Activated T-cell treated with anti-CD3 and anti-CD28 coated beads, Interleukin-2, amount 50 U/mL, for 4 hours (primary cell): ENCODE measurements around the gene ANKS3. TPM values are rescaled to one million over a fixed set of nuclear protein-coding genes. Genes with fewer than 3 reads are reported as not detected.

Source experiments
- ATAC-seq, 2 donors: fragments of 200-7000 bp; cut with Tn5 transposase; one replicate each; pipeline ENCODE4 v1.10.0; 2021
- DNase-seq: peaks from one replicate; pipeline ENCODE4 v3.0.0-alpha.2; 2020
- H3K27me3 Mint-ChIP-seq: one replicate; pipeline ENCODE4 v1.8.0; 2021; ENCODE audit warnings: low read depth, mixed read lengths
- H3K36me3 Mint-ChIP-seq: one replicate; pipeline ENCODE4 v1.8.0; 2022; ENCODE audit warnings: mixed read lengths; ENCODE audit not compliant: insufficient read depth
- H3K4me1 Mint-ChIP-seq: one replicate; pipeline ENCODE4 v1.8.0; 2021; ENCODE audit warnings: low read depth, mixed read lengths
- H3K4me3 Mint-ChIP-seq: one replicate; pipeline ENCODE4 v1.8.0; 2021; ENCODE audit warnings: mild to moderate bottlenecking, moderate library complexity, mixed read lengths
- H3K9me3 Mint-ChIP-seq: one replicate; pipeline ENCODE4 v1.8.0; 2021; ENCODE audit warnings: mixed read lengths
- total RNA-seq, 3 donors: library from RNA; stranded (reverse); gene quantifications; one replicate each; pipeline ENCODE4 v1.2.1, GENCODE V29; 2021

Gene ANKS3
- total RNA-seq, 3 donors from 2014 or later: 19.4 to 24.1 (median 21.8) TPM

- ATAC-seq (peak; percentile 57 to 66), DNase-seq (no peak)
- peaks cover 3% of the 10 kb centered on the region for H3K4me1 Mint-ChIP-seq
- H3K9me3 Mint-ChIP-seq: no peaks in the 10 kb centered on the region
- no peaks in the 10 kb centered on the region for H3K27me3 Mint-ChIP-seq
- H3K4me3 Mint-ChIP-seq: no peak overlapping the region
- H3K36me3 Mint-ChIP-seq: peaks cover 9% of the 10 kb centered on the region
Observed at GRCh38 chr16:4682616-4683254, 51.3 kb downstream of the ANKS3 start.

DNA sequence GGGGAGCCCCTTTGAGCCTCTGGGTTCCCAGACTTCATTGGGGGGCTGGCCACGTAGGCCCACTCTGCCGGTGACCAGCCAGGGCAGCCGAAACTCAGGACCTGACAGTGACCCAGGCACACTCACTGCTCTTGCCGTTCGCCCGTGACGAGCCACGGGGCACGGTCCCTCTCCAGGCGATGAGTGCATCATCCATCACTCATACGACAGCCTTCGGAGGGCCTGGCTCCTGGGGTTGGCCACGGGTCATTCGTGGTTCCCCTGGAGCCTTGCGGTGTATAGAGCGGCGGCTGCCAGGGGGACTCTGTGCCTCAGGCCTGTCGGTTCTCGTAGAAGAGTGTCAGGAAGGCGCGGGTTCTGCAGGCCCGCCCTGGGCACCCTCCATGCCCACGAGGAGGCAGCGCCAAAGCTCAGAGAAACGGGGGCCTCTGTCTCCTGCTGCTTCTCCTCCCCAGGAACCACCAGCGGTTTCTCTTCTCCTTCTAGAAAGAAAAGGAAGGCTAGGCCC lies 51.9 kb downstream of the ANKS3 start:
- Mint-ChIP-seq H3K4me1 (peaks cover 5% of the 10 kb centered on the region), H3K4me3 (no peak overlapping the region), H3K36me3 (peaks cover 9% of the 10 kb centered on the region), H3K27me3 (no peaks in the 10 kb centered on the region), H3K9me3 (no peaks in the 10 kb centered on the region)
- DNase-seq (no peak), ATAC-seq (no peak)

GRCh38 chr16:4681471-4682083 lies 52.5 kb downstream of the ANKS3 start:
- DNase-seq: no peak
- Mint-ChIP-seq H3K4me1 (peaks cover 10% of the 10 kb centered on the region), H3K27me3 (no peaks in the 10 kb centered on the region), H3K4me3 (no peak overlapping the region), H3K36me3 (peaks cover 9% of the 10 kb centered on the region), H3K9me3 (no peaks in the 10 kb centered on the region)
- no peak for ATAC-seq

DNA sequence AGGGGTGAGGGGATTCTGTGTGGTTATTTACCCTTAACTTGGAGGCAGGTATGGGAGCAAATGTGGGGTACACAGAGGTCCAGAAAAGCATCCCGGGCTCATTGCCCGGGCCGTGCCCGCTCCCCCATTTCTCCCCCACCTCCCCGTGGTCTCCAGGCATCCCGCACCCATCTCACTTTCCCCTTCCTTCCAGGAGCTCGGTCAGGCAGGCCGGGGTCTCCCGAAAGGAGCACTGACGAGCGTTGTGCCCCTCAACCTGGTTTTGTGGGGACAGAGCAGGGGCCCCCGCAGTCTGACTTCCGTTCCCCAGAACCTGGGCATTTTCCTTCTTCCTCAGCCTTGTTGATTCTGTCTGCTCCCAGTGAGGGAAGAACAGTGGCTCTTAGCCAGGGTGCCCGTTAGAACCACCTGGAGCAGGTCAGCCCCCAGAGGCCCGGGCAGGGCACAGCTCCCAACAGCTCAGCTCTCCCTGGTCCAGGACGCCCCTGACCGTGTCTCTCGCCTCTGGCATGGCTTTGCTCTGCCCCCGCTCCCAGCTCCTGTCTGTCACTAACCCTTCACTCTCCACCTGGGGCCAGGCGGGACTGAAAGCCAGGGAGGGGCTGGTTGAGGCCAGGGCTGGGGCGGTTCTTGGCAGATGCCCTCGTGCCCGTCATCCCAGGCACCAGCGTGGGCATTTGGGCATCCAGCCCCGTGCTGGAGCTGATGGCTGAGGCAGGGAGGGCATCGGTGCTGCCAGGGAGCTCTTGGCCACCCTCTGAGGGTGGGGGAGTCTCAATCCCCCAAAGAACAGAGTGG lies 53.2 kb downstream of the ANKS3 start:
- H3K4me3 Mint-ChIP-seq: no peak overlapping the region
- H3K9me3 Mint-ChIP-seq: no peaks in the 10 kb centered on the region
- H3K4me1 Mint-ChIP-seq: peaks cover 17% of the 10 kb centered on the region
- ATAC-seq (no peak), DNase-seq (no peak)
- no peaks in the 10 kb centered on the region for H3K27me3 Mint-ChIP-seq
- peaks cover 9% of the 10 kb centered on the region for H3K36me3 Mint-ChIP-seq

DNA sequence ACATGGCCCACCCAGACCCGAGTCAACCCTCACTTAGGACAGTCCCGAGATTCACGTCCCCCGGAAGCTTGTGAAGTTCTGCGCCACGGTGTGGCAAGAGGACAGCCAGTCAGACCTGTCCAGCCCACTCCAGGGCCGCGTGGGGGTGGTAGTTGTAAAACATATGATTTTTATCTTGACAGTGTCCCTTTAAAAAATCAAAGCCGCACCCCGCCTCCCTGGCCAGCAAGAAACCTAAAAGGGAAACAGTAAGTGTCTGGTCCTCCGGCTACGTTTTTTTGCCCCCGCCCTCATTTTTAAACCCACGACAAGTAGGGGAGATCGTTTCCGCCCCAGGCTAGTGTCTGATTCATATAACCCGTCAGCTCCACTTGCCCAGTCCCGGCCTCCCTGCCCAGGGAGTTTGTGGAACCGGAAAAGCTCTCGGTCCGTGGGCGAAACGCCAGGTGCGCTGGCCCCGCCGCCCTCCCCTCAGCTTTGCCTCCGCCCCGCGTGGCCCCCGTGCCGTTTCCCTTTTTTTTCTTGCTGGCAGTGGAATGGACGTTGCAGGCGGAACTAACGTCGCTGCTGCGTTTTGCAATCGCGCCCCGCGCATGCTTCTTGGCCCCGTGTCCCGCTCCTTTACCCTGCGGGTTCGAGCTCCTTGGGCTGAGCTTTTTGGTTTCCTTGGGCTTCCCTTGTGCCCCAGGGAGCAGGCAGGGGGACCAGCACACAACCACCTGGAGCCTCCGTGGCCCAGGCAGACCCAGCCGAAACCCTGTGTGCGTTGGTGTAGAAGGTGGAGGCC lies 54.0 kb downstream of the ANKS3 start:
- Mint-ChIP-seq H3K36me3 (peaks cover 7% of the 10 kb centered on the region), H3K9me3 (no peaks in the 10 kb centered on the region), H3K4me1 (peaks cover 24% of the 10 kb centered on the region), H3K4me3 (no peak overlapping the region), H3K27me3 (no peaks in the 10 kb centered on the region)
- no peak for ATAC-seq
- DNase-seq: no peak

DNA sequence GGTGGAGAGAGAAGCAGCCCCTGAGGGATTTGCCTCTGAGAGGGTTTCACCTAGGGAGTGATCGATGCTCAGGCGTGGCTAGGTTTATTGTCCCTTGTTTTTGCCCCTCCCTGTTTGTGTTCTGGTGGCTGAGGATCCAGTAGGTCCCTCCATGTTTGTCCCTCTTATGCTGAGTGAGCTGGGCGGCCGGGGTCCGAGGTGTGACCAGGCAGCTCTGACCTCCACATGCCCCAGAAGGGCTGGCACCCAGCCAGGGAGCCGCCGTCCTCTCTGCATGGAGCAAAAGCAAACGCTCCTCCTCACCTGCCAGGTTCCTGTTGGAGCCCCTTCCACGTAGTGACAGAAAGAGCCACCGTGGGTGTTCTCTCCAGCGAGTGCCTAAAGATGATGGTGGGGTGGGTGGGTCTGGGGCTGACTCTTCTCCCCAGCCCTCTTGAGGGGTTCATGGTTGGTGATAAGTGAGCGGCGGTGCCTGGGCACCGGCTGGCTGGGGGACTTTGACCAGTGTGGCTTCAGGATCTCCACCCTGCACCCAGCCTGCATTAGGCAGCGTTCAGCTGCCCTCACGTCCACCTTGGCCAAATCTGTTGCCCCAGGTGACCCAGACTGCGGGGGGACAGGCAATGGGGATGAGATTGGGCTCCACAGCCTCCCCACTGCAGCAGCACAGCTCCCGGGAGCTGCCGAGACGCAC lies 54.8 kb downstream of the ANKS3 start:
- DNase-seq: no peak
- Mint-ChIP-seq H3K36me3 (peaks cover 4% of the 10 kb centered on the region), H3K27me3 (no peaks in the 10 kb centered on the region), H3K9me3 (no peaks in the 10 kb centered on the region), H3K4me3 (no peak overlapping the region), H3K4me1 (peaks cover 24% of the 10 kb centered on the region)
- no peak for ATAC-seq

GRCh38 chr16:4678596-4678995 lies 55.5 kb downstream of the ANKS3 start:
- ATAC-seq: no peak
- H3K4me3 Mint-ChIP-seq: no peak overlapping the region
- peaks cover 24% of the 10 kb centered on the region for H3K4me1 Mint-ChIP-seq
- DNase-seq: no peak
- no peaks in the 10 kb centered on the region for H3K27me3 Mint-ChIP-seq
- no peaks in the 10 kb centered on the region for H3K9me3 Mint-ChIP-seq
- H3K36me3 Mint-ChIP-seq: peaks cover 6% of the 10 kb centered on the region

- Mint-ChIP-seq H3K27me3 (no peaks in the 10 kb centered on the region), H3K4me3 (no peak overlapping the region), H3K9me3 (no peaks in the 10 kb centered on the region), H3K4me1 (peaks cover 24% of the 10 kb centered on the region), H3K36me3 (peaks cover 8% of the 10 kb centered on the region)
- ATAC-seq (no peak), DNase-seq (no peak)
Observed at GRCh38 chr16:4677994-4678393, 56.1 kb downstream of the ANKS3 start.

- H3K36me3 Mint-ChIP-seq: peaks cover 8% of the 10 kb centered on the region
- no peak overlapping the region for H3K4me3 Mint-ChIP-seq
- H3K4me1 Mint-ChIP-seq: peaks cover 24% of the 10 kb centered on the region
Observed at GRCh38 chr16:4677390-4677789, 56.7 kb downstream of the ANKS3 start.

DNA sequence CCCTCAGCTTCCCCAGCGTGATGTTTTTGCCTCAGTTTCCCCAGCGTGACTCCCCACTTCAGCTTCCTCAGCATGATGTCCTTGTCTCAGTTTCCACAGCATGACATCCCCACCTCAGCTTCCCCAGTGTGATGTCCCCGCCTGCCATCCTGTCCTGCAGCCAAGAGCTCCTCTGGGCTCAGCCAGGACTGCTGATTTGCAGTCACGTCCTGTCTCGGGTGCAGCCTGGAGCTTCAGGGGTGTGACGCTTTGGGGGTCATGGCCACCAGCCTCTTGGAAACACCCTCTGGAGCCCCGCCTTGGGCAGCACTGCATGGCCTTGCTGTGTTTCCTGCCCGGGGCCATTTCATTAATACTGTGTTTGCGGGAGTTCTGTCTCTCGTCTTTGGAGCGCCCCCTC lies 57.2 kb downstream of the ANKS3 start:
- Mint-ChIP-seq H3K36me3 (peaks cover 11% of the 10 kb centered on the region), H3K27me3 (no peaks in the 10 kb centered on the region), H3K9me3 (no peaks in the 10 kb centered on the region), H3K4me3 (peak overlapping the region; percentile 56), H3K4me1 (peaks cover 24% of the 10 kb centered on the region)
- peak in 1 of 2 donors; percentile 20 for ATAC-seq
- no peak for DNase-seq

More at GRCh38 chr16:4677390-4677789, 56.7 kb downstream of the ANKS3 start:
- Mint-ChIP-seq H3K9me3 (no peaks in the 10 kb centered on the region), H3K27me3 (no peaks in the 10 kb centered on the region)
- ATAC-seq (no peak), DNase-seq (no peak)

- H3K9me3 Mint-ChIP-seq: no peaks in the 10 kb centered on the region
- H3K27me3 Mint-ChIP-seq: no peaks in the 10 kb centered on the region
- H3K4me3 Mint-ChIP-seq: peak overlapping the region; percentile 56
- DNase-seq: peak; percentile 52
- peaks cover 24% of the 10 kb centered on the region for H3K4me1 Mint-ChIP-seq
- peak; percentile 71 to 81 for ATAC-seq
- H3K36me3 Mint-ChIP-seq: peaks cover 11% of the 10 kb centered on the region
Observed at GRCh38 chr16:4675864-4676786, 57.9 kb downstream of the ANKS3 start.

- ATAC-seq (no peak), DNase-seq (no peak)
- Mint-ChIP-seq H3K9me3 (no peaks in the 10 kb centered on the region), H3K4me1 (peaks cover 24% of the 10 kb centered on the region), H3K4me3 (peak overlapping the region; percentile 31), H3K36me3 (peaks cover 11% of the 10 kb centered on the region), H3K27me3 (no peaks in the 10 kb centered on the region)
Observed at GRCh38 chr16:4674926-4675530, 59.0 kb downstream of the ANKS3 start.
